HG03571 (cell line): ENCODE data around the gene WWP2.
"Not testable (repeated sequence)": the region's sequence is repeated elsewhere in the genome, so short reads cannot be mapped to it uniquely, and the experiment has no call there.

Source experiments
- ATAC-seq: cut with Tn5 transposase; IDR thresholded peaks from one replicate; pipeline ENCODE4 v1.9.1; 2021; ENCODE audit not compliant: unreplicated experiment

The WWP2 gene

GRCh38 chr16:69939821-69940585 lies 177.9 kb downstream of the WWP2 start:
- no peak for ATAC-seq

- no peak for ATAC-seq
Observed at GRCh38 chr16:69940676-69941075, 178.5 kb downstream of the WWP2 start.

- no peak for ATAC-seq
Observed at GRCh38 chr16:69941251-69942098, 179.3 kb downstream of the WWP2 start.

GRCh38 chr16:69942099-69942491 lies 180.0 kb downstream of the WWP2 start:
- no peak for ATAC-seq

GRCh38 chr16:69942627-69943170 lies 180.6 kb downstream of the WWP2 start:
- no peak for ATAC-seq

GRCh38 chr16:69943241-69944036 lies 181.3 kb downstream of the WWP2 start:
- not testable (repeated sequence) for ATAC-seq

- not testable (repeated sequence) for ATAC-seq
Observed at GRCh38 chr16:69950411-69950810, 188.3 kb downstream of the WWP2 start.

- not testable (repeated sequence) for ATAC-seq
Observed at GRCh38 chr16:69951017-69951671, 189.0 kb downstream of the WWP2 start, which contains the start of gene CLEC18A. Gene CLEC18A (plus strand): TSS chr16:69951334. CDS start chr16:69951367, 33 bp downstream.

- ATAC-seq: not testable (repeated sequence)
Observed at GRCh38 chr16:69951672-69952031, 189.5 kb downstream of the WWP2 start.

GRCh38 chr16:69952116-69952515 lies 190.0 kb downstream of the WWP2 start:
- not testable (repeated sequence) for ATAC-seq

- ATAC-seq: not testable (repeated sequence)
Observed at GRCh38 chr16:69952572-69953355, 190.6 kb downstream of the WWP2 start.

GRCh38 chr16:69954241-69954640 lies 192.1 kb downstream of the WWP2 start:
- not testable (repeated sequence) for ATAC-seq

GRCh38 chr16:69963312-69963711 lies 201.2 kb downstream of the WWP2 start:
- not testable (repeated sequence) for ATAC-seq

GRCh38 chr16:69964960-69965660 lies 203.0 kb downstream of the WWP2 start:
- ATAC-seq: not testable (repeated sequence)

- not testable (repeated sequence) for ATAC-seq
Observed at GRCh38 chr16:69965661-69966054, 203.5 kb downstream of the WWP2 start.

GRCh38 chr16:69967688-69968087 lies 205.6 kb downstream of the WWP2 start:
- not testable (repeated sequence) for ATAC-seq

GRCh38 chr16:69968125-69968524 lies 206.0 kb downstream of the WWP2 start:
- ATAC-seq: not testable (repeated sequence)

- ATAC-seq: not testable (repeated sequence)
Observed at GRCh38 chr16:69969657-69970056, 207.5 kb downstream of the WWP2 start.

- ATAC-seq: not testable (repeated sequence)
Observed at GRCh38 chr16:69972120-69972519, 210.0 kb downstream of the WWP2 start.
